Activated CD4-positive, CD25-positive, alpha-beta regulatory T cell treated with anti-CD3 and anti-CD28 coated beads, Interleukin-2, amount 50 U/mL, for 72 hours (primary cell): ENCODE data around the gene NEURL1.
A peak's percentile ranks its signal among the peaks of the same experiment; 100 is the strongest.

Experiments
- DNase-seq: peaks from one replicate; pipeline ENCODE4 v3.0.0; 2021

The NEURL1 gene, protein sequence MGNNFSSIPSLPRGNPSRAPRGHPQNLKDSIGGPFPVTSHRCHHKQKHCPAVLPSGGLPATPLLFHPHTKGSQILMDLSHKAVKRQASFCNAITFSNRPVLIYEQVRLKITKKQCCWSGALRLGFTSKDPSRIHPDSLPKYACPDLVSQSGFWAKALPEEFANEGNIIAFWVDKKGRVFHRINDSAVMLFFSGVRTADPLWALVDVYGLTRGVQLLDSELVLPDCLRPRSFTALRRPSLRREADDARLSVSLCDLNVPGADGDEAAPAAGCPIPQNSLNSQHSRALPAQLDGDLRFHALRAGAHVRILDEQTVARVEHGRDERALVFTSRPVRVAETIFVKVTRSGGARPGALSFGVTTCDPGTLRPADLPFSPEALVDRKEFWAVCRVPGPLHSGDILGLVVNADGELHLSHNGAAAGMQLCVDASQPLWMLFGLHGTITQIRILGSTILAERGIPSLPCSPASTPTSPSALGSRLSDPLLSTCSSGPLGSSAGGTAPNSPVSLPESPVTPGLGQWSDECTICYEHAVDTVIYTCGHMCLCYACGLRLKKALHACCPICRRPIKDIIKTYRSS

DNA sequence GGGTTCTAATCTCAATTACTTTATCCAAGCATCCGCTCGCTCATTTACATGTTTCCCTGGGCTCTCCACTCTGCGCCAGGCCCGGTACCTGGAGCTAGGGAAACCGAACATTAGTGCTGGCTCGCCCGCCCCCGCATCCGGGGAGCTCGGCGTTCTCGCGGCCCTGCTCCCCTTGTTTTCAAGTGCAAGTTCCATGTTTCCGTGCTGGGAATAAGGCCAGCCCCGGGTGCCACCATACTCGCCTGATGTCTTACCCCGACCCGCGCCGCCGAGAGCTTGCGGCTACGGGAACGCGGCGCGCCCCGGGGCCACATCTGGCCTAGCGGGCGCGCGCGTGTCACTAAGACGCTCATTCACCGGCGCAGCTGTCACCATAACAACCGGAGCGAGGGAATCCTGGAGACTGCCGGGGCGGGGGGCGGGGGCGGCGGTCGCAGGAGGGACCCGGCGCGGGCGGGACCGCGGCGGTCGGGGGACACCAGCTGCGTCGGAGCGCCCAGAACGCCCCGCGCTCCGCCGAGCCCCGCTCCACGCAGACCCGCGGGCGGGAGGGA lies at the start of gene NEURL1:
NEURL1 (plus strand) TSS at position 344 of the 554 bp plus-strand sequence. CDS start 683 bp downstream, outside the sequence.
- DNase-seq: no peak

DNA sequence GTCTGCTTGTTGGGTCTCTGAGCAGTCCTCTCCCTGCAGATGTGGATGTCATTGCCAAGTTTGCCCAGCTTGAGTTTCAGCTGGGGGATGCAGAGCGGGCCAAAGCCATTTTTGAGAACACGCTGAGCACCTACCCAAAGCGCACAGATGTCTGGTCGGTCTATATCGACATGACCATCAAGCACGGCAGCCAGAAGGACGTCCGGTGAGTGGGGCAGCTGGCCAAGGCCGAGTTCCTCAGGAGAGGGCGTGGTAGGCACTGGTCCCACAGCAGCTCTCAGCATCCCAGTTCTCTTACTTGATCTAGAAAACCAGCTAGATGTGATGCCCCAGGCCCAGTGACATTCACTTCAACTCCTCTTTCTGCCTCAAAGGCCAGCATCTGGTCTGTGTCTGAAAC lies 49.0 kb upstream of the NEURL1 start:
- no peak for DNase-seq

DNA sequence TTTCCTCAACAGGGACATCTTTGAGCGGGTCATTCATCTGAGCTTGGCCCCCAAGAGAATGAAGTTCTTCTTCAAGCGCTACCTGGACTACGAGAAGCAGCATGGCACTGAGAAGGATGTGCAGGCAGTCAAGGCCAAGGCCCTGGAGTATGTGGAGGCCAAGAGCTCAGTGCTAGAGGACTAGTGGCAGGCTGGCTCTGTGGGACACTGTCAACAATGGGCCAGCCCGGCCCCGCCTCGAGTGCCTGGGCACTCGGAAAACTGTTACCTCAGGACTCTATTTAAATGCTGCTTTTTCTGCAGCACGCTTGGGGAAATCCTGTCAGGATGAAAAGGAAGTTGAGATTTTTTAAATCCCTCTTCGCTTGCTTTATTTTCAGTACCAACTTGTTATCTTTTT lies 48.1 kb upstream of the NEURL1 start:
- no peak for DNase-seq

DNA sequence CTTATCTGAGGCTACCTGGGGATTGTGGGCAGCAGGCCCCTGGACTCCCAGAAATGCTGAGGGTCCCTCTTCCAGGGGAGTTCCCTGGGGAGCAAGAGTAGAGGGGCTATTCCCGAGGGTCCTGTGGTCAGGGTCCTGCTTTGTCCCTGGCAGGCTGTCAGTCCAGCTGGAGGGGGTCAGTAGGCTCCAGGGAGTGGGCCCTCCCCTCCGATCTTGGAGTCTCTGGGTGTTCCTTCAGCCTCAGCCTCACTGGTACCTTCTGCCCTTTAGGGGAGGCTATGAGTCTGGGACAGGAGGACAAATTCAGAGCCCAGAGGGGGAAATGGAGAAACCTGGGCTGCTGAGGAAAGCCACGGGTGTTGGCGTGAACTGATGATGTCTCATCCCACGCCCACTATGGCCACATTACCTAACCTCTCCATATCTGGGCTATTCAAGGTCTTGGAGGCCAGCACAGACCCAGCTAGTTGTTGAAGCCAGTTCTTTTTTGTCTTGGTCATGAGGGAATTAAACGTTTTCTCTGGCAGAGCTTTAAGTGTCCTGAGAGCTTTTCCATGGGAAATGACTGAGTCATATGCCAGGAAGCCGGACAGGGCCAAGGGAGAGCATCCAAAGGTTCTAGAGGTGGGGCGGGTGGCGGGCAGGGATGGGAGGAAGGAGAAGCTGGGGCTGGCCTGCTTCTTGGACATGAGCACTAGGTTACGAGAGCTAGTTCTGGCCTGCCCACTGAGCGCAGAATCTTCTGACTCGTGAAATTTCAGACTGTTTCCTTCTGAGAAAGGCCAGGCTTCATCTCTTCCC lies 47.5 kb upstream of the NEURL1 start:
- DNase-seq: no peak

DNA sequence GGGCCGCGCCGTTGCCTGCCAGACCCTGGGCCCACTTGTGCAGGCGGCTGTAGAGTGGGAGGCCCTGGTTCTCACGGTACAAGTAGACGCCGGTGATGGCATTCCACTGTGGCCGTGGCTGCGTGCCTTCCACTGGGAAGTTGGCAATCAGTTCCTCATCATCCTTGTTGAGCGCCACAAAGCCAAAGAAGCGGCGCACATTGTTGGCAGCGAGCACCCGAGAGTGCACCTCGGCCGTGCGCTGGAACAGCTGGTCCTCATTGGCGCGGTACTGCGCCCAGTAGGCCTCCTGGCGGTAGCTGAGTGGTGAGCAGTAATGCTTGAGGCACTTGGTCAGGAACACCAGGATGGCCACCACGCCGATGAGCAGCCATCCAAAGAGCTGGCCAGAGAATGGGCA lies 46.3 kb upstream of the NEURL1 start:
- no peak for DNase-seq

DNA sequence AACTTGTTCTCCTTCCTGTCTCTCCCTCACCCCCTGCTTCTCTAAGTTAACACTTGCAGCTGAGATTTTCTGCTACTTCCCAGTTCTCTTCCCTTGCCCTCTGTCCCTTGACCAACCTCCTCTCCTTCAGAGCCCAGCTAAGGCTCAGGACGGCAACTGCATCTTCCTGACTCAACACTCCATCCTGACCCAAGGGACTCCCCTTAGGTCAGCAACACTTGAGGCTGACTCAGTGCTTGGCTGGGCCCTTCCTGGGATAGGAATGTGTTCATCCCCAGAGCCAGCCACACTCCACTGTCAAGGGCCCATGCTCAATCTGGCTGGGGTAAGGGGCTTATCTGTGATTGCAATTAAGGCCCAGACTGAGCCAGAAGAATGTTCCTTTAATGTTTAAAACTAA lies 44.8 kb upstream of the NEURL1 start:
- no peak for DNase-seq

DNA sequence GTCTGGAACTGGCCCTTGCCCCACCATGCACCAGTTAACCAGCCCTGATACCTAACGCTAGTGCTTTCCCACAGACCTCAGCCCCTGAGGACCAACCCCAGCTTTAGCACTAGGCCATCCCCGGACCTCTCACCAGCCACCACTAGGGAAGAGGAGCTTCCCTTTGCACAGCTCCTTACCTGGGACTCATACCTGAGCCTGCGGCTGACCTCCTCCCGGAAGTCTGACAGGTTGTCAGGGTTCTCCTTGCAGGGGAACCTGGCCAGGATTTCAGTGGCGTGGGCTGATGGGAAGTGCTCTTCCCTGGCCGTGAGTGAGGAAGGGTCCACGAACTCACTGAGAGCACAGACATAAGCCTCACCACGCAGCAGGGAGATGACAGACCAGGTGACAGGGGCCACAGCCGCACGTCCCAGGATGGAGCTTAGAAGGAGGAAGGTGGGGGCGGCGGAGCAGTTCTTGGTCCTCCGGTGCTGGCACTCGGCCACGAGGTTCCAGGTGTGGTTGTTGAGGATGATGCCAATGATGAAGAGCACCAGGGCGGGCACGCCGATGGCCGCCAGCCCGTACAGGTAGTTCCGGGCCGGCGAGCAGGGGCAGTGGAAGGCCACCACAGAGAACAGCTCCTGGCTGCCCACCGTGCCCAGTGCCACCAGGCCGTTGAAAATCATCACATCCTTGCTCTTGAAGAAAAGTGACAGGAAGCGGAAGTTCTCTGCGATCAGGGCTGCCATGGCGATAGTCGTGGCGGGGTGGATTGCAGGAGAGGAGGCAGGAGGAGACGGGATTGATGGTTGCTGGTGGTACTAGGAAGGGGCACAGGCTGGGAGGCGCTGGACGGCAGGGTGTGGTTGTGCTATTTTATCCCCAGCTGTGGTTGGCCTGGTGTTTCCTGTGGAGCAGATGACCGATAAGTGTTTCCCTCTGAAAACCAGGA lies 44.0 kb upstream of the NEURL1 start:
- no peak for DNase-seq

DNA sequence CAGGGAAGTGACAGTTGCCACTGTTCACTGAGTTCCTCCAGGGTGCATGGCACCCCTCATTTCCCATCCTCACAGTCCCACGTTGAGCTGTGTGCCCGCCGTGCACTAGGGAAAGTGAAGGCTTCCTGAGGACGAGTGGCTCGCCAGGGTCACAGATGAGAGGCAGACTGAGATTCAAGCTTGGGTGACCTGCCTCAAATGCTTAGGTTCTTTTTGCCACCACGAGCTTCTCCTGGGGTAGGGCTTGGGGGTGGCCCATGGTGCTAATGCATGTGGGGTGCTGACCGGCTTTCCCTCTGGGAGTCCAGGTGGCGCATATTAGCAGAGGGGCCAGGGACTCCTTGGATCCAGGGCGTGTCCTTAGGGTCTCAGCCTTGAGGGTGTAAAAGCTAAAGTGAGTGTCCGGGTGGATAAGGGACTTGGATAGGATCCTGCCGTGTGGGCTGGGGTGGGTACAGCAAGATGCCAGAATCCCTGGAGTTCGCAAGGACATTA lies 43.3 kb upstream of the NEURL1 start:
- no peak for DNase-seq

DNA sequence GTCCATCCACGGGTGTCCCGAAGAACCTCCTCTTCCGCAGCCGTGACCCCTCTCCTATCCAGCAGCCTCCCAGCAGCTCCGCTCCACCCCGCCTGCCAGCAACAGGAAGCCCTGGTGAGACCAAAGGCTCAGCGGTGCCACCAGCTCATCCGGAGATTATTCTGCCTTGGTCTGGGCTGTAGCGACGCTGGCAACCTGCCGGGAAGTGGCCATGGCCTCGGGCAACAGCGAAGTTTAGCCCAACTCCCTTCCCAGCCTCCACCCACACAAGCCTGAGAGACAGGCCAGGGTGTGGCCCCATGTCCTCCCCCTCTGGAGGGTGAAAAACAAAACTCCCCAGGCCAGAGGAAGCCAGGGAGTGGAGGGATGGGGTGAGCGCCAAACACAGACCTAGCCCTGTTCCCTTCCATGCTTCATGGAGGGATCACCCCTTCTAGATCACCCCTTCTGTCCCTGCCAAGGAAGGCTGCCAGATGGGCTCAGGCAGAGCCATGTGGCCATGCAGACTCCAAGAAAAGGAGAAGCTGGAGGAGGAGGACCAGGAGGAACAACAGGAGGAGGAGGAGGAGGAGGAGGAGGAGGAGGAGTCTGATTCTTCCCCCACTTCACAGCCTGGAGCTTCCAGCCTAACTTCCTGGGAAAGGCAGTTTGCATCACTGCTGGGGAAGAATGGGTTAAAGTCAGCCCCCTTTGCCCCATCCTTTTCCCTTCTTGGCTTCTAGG lies 42.3 kb upstream of the NEURL1 start:
- peak; percentile 49 for DNase-seq

DNA sequence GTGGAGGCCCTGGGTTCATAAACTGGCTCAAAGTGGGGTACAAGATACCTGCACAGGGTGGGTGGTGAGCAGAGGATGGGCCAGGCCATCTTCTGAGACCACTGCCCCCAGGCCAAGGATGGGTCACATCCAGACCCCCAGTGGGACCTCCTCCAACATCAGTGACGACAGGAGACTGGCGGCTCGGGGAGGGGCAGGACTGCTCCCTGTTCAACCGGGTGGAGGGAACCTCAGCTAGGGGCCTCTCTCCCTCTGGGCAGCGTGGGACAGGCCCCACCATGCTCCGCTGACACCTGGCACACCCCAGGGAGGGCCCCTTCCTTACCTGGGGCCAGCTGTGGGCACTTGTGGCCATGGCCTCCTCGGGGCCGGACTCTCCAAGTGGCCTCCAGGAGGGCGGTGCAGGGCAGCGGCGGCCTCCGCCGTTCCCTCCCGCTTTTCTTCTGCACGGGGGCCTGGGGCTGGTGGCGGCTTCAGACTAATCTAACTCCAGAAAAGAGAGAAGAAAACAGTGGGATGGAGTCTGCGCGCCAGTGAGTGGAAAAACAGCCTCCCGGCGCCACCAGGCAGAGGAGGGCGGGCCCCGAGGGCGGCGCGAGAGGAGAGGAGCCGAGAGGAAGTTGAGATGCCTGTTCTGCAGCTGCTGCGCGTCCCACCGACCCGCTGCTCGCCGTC lies 41.5 kb upstream of the NEURL1 start, which contains the start of gene CALHM2:
CALHM2 (minus strand) TSS at position 540 of the 675 bp plus-strand sequence. CDS start 2,429 bp downstream, outside the sequence.
- peak; percentile 59 for DNase-seq

DNA sequence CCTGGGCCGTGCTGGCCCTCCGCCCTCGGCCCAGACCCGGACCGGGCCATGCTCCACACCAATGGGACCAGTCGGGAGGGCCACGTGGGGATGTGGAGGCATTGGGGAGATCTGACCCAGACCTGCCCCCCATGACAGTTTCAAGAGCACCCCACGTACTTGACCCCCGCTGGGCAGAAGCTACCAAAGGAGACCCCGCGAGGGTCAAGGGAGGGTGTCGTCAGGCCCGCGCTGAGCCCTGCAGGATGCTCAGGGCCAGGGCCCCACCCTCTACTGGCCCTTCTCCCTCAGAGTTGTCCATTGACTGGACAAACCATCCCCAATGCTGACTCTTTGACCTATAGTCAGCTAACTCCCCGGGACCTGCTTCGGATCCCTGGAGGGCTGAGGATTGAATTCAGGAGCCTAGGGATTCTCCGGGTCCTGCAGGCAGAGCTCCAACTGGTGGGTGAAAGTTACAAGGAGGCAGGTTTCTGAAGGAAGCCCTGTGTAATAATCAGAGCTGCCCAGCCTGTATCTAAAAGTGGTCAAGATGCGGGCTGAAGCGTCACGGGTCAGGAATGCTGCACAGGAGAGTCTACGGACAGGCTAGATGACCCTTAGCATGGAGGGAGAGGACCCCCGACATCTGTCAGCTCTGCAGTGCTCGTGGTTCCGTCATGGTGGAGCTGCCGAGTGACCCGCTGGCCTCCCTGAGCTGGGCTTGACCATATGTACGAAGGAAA lies 40.8 kb upstream of the NEURL1 start:
- no peak for DNase-seq

DNA sequence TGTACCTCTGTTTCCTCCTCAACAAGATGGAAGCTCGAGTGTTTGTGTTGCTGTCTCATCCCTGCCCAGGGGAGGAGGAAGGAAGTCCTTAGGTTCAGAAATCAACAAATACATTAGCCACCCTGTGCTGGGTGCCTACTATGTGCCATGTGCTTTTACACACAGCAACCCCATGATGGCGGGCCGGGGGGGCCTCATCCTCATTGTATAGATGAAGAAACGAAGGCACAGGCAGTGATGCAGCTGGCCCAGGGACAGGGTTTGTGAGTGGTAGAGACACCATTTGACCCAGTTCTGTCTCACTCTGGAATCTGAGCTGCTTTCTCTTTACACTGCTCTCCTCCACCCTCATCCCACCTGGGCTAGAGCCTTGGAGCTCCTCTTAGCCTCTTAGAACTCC lies 39.5 kb upstream of the NEURL1 start:
- no peak for DNase-seq

DNA sequence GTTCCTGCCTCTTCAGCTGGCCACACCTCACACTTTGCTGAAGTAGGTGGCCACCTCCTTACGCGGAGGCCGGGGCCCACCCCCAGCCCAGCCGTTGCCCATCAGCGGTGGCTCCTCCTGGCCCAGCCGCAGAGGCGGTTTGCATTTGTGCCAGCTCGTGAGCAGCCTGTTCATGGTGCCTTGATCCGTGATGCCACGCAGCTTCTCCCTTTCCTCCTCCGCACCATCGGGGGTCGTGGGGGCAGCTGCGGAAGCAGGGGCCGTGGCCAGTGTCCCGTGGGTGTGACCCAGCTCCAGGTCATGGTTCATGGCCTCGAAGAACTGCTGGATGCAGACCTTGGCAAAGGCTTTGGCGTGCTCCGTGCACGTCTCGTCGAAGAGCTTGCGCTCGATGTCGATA lies 38.3 kb upstream of the NEURL1 start:
- DNase-seq: no peak

DNA sequence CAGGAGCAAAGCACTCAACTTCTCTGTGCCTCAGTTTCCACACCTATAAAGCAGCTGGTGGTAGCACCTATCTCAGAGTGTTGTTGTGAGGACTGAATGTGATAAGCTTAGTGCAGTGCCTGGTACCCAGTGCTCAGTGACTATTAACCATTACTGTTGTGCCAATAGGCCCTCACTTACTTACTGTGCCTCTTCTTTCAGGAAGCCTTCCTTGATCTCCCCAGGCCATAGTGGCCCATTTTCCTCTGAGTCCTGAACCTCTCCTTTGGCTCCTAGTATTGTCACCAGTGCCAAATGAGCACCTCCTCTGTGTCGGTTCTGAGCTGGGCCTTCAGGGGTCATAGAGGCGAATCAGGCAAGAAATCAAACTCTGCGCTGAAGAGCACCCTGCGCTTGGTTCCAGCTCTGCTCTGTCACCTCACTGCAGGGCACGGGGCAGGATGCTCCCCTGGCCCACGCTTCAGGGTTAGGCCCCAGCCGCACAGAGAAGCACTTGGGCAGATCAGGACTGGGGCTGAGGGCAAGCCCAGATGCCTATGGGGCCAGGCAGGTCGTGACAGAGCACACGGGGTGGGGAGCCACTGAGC lies 37.3 kb upstream of the NEURL1 start:
- no peak for DNase-seq

DNA sequence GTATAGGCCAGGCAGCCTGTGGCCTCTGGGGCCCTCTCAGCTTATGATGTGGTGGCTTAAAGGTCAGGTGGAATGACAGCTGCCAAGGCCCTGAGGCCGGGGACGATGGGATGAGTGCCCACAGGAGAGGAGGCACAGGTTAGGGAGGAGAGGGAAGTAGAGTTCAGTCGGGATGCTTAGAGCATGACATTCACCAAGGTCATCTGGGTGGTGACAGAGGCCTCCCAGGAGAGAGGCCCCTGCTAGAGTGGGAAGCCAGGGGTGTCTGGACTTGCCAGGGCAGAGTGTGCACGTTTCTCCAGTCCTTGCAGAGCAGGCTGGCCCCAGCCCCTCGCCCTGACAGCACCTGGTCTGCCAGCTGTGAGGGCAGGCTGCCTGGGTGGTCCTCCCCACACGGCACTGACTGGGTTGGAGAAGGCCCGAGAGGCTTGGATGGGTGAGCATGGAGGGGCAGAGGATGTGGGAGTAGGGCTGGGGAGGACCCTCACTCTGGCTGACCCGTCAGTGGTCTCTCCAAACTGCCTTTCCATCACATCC lies 36.3 kb upstream of the NEURL1 start:
- DNase-seq: no peak

DNA sequence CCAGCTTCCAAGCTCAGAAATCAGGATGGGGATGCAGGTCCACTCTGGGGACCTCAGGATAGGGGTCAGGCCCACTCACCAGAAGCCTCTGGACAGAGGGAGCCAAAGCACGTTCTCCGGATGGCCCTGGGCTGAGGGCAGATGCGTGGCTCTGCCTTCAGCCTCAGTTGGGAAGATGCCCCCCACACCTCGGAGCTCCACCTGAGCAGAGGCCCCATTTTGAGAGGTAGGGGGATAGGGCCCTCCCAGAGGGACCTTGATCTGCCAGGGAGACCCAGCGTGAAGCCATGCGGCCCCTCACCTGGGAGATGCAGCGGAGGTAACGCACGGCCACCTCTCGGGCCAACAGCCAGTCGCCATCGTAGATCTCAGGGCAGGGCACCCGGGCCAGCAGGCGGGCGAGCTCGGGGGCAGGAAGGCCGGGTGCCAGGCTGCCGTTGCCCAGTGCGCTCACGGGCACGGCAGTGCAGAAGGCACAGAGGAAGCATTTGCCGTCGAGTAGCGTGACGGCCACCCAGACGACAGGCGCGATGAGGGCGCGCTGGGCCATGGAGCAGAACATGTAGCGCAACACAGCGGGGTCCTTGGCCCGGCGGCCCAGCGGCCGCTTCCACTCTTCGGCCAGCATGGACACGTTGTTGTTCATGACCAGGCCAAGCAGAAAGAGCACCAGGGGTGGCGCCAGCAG lies 35.5 kb upstream of the NEURL1 start:
- DNase-seq: no peak

DNA sequence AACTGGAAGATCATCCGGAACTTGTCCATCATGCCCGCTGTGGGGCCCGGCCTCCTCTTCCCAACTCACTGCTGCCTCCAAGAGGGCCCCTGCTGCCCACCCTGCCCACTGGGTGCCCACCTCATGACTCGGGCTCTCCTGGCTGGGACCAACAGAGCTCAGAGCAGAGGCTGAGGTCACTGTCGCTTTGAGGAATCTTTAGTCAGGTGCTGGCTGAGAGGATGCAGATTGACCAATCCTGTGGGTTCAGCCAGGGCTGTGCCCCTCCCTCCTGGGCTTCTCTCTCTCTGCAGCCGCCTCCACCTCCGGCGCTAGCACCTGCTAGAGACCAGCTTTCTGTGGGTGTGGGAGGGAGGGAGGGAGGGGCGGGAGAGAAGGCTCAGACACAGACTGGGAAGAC lies 34.8 kb upstream of the NEURL1 start, which contains the start of gene CALHM1:
CALHM1 (minus strand) TSS at position 181 of the 400 bp plus-strand sequence; CDS start at position 32, 149 bp downstream.
- DNase-seq: no peak

DNA sequence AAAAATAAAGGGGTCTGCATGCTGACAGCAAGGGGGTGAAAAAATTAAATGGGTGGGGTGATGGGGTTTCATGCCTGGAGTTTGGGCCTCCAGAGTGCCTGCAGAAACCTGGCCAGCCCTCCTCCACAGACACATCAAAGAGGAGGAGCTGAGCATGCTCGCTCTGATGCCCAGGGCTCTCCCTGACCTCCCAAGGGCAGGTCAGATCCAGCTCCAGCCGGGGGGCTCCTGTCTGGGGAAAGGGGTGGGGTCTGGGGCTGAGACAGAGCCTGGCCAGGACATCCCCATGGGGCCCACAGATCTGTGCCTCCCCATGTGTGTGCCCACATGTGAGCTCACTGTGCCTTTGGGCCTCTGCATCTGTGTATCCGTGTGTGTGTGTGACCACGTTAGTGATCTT lies 33.9 kb upstream of the NEURL1 start:
- no peak for DNase-seq

DNA sequence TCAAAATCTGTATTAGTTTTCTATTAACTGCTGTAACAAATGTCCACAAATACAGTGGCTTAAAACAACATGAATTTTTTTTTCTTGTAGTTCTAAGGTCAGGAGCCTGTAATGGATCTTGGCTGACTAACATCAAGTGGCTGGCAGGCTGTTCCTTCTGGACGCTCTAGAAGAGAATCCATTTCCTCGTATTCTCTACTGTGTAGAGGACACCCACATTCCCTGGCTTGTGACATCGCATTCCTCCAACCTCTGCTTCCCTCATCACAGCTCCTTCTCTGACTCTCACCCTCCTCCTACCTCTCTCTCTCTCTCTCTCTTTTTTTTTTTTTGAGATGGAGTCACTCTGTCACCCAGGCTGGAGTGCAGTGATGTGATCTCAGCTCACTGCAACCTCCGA lies 30.0 kb upstream of the NEURL1 start:
- DNase-seq: no peak
